Fibroblast of skin of scalp (primary cell): ENCODE data around the gene ALPI.

ENCODE experiments used
- DNase-seq: peaks from one replicate; pipeline ENCODE4 v3.0.0-alpha.2; 2013

ALPI gene

GRCh38 chr2:232502911-232503808 lies 47.2 kb downstream of the ALPI start:
- no peak for DNase-seq

- DNase-seq, result no peak
Observed at GRCh38 chr2:232503809-232504323, 47.9 kb downstream of the ALPI start.

- no peak for DNase-seq
Observed at GRCh38 chr2:232504438-232504837, 48.5 kb downstream of the ALPI start.

GRCh38 chr2:232505856-232506255 lies 49.9 kb downstream of the ALPI start:
- no peak for DNase-seq

GRCh38 chr2:232506709-232507108 lies 50.8 kb downstream of the ALPI start:
- DNase-seq, result no peak

GRCh38 chr2:232508251-232508650 lies 52.3 kb downstream of the ALPI start:
- no peak for DNase-seq
